Ovary (tissue), 9 donors: ENCODE measurements around the gene PPARA. TPM values are rescaled to one million over a fixed set of nuclear protein-coding genes. Genes with fewer than 3 reads are reported as not detected.

Experiments used
- DNase-seq, 5 donors: peaks; one replicate each; pipeline ENCODE4 v3.0.0-alpha.2; 2019 to 2020
- H3K27ac ChIP-seq, 2 donors: fragments of 200-600 bp; one replicate each; pipeline versions ENCODE4 v1.5.1 to v1.8.0; 2019 to 2022
- H3K27me3 ChIP-seq: fragments of 200-600 bp; one replicate; pipeline ENCODE4 v1.8.0; 2022
- H3K36me3 ChIP-seq: fragments of 200-600 bp; sonication (generic); one replicate; pipeline ENCODE4 v1.5.1; 2019
- H3K4me1 ChIP-seq: one replicate; pipeline ENCODE4 v1.8.1; 2013; ENCODE audit warnings: mild to moderate bottlenecking, moderate library complexity; ENCODE audit not compliant: insufficient read depth
- H3K4me3 ChIP-seq: fragments of 200-600 bp; sonication (generic); one replicate; pipeline ENCODE4 v1.5.1; 2017
- H3K9me3 ChIP-seq, 2 donors: fragments of 200-600 bp in 1 of 2; sonication (generic) in 1 of 2; one replicate each; pipeline versions ENCODE4 v1.5.1 to v1.8.1; 2013 to 2019; ENCODE audit warnings: mild to moderate bottlenecking in 1 of 2, moderate library complexity in 1 of 2
- CTCF ChIP-seq, 3 donors: fragments of 450-650 bp in 2 of 3; fragments of 200-600 bp in 1 of 3; IDR thresholded peaks; one replicate each; pipeline versions ENCODE4 v1.5.1 to v1.8.0; 2016 to 2022; ENCODE audit warnings: antibody characterized with exemption in 3 of 3, mild to moderate bottlenecking in 1 of 3
- EP300 ChIP-seq: sonication (generic); formaldehyde crosslinking; IDR thresholded peaks from one replicate; pipeline ENCODE4 v1.6.1; 2017; ENCODE audit warnings: antibody characterized with exemption
- POLR2A ChIP-seq: fragments of 450-650 bp; IDR thresholded peaks from one replicate; pipeline ENCODE4 v1.6.1; 2017; ENCODE audit warnings: antibody characterized with exemption, mild to moderate bottlenecking, moderate library complexity
- WGBS, 3 donors: extraction: QIAGEN DNeasy Blood & Tissue Kit in 1 of 3; methylation state at CpG; one replicate each; pipeline versions ENCODE4 v1.1.5 to v1.1.7; 2013 to 2017; 5-methylcytosine and 5-hydroxymethylcytosine counted together
- intact Hi-C, 4 donors: fragments of 100-400 bp; cut with DNase I; formaldehyde crosslinking; loops; one replicate each; pipeline versions ENCODE4 v1.11.0 to v1.15.1; 2022 to 2023
- polyA plus RNA-seq, 2 donors: library from polyadenylated mRNA; stranded (reverse); fragments of 200-250 nt in 1 of 2; fragments of 350-450 nt in 1 of 2; fragmentation: Illumina TruSeq in 1 of 2; extraction: RNeasy Lipid Tissue Mini Kit (QIAGEN cat#74804) in 1 of 2; gene quantifications; one replicate each; pipeline ENCODE4 v1.2.3, GENCODE V29; 2013 to 2014
- total RNA-seq, 7 donors: library from RNA; depleted of rRNA in 2 of 7; stranded (reverse); fragments of >200 nt in 2 of 7; fragmentation: NEBNext Ultra II Directional in 3 of 7; extraction: Animal tissue kit (Norgen Biotek cat#: 25700) in 3 of 7; gene quantifications; one replicate each; pipeline versions ENCODE4 v1.1.0 to v1.2.4, GENCODE V29; 2016 to 2023
- donor health status: DM: no; HTN: no; CAD: no; lungs with moderate emphysema.
- donor health status: DM: no; HTN: no; CAD: no.
- donor health status: Bipolar disorder and iron deficiency.
- donor health status: DM: yes; HTN: yes; CAD: no.
- donor health status: DM: no; HTN: no; CAD: no.
- donor health status: DM: yes; HTN: yes; CAD: no.

Gene PPARA
- total and polyA plus RNA-seq, 9 donors, result 9.7 to 41.0 (median 29.9) TPM

DNA sequence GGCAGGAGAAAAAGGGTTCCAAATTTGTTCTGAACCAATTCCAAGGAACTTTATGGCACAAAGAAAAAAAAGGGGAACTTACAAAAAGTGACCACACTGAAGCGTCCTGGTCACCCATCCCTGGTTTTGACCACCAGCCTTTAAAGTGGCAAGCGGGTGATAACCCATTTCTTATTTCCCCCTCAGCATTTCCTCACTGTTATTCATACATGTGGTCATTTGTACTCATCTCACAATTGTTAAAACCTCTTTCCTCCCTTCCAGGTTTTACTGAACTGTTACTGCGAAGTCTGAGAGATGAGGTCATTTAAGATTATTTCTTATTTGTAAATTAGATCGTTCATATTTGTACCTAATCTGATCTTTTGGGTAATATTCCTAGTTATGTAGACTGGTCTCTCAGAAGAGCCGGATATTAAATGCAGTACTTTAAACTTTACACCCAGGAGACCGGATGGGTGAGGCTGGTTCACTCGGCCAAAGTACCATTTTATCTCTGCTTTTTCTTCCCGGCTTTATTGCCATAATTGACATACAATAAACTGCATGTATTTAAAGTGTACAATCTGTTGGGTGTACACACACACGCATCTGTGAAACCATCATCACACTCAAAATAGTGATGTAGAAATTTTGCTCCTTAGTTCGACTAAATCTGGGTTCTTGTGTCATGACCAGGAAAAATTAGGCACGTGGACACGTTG is 52.7 kb downstream of the PPARA start:
- Histone ChIP-seq H3K4me1 (no peaks in the 10 kb centered on the region), H3K36me3 (no peaks in the 10 kb centered on the region), H3K27me3 (no peaks in the 10 kb centered on the region), H3K9me3 (no peaks in the 10 kb centered on the region), H3K4me3 (no peak overlapping the region), H3K27ac (no peak overlapping the region)
- TF ChIP-seq EP300 (no peak), CTCF (IDR thresholded peaks at IDR 0.05) (no peak), POLR2A (no peak)
- WGBS, 3 donors, result 90 to 94% (median 91%) methylated on average over 12 of the region's 12 CpGs
- DNase-seq, result no peak
- intact Hi-C loops, result no loop called here

DNA sequence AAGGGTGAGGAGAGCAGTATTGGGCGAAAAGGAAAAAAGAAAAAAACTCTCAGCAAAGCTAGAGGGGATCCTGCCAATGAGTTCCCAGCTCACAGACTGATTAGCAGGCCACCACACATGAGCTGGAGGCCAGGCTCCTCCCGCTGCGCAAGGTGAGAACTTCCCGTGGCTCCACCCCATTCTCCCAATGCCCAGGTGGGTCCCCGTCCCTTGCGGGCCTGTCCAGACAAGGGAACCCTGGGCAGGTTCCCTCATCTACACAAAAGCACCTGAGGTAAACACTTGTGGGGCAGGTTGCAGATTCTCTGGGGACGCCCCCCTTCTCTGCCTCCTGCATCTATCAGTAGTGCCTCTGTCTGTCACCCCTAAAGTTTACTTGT is 53.3 kb downstream of the PPARA start:
- H3K4me3 ChIP-seq, result no peak overlapping the region
- no peaks in the 10 kb centered on the region for H3K36me3 ChIP-seq
- intact Hi-C loops, result no loop called here
- no peak overlapping the region for H3K27ac ChIP-seq
- H3K9me3 ChIP-seq, result no peaks in the 10 kb centered on the region
- TF ChIP-seq POLR2A, result no peak
- no peak for TF ChIP-seq CTCF (IDR thresholded peaks at IDR 0.05)
- TF ChIP-seq EP300, result no peak
- 93 to 94% (median 94%) methylated on average over 7 of the region's 7 CpGs for WGBS, 3 donors
- H3K4me1 ChIP-seq, result no peaks in the 10 kb centered on the region
- DNase-seq, result peak in 1 of 5 donors; percentile 5
- H3K27me3 ChIP-seq, result no peaks in the 10 kb centered on the region

- Histone ChIP-seq H3K27ac (no peak overlapping the region), H3K27me3 (no peaks in the 10 kb centered on the region), H3K4me3 (no peak overlapping the region), H3K36me3 (no peaks in the 10 kb centered on the region), H3K9me3 (no peaks in the 10 kb centered on the region), H3K4me1 (no peaks in the 10 kb centered on the region)
- intact Hi-C loops, result no loop called here
- TF ChIP-seq CTCF (IDR thresholded peaks at IDR 0.05) (no peak), POLR2A (no peak), EP300 (no peak)
- DNase-seq, result no peak
- WGBS, 3 donors, result 95 to 100% (median 96%) methylated on average over 1 of the region's 1 CpG
These were observed 58.9 kb downstream of the PPARA start for GRCh38 chr22:46209262-46209661.

DNA sequence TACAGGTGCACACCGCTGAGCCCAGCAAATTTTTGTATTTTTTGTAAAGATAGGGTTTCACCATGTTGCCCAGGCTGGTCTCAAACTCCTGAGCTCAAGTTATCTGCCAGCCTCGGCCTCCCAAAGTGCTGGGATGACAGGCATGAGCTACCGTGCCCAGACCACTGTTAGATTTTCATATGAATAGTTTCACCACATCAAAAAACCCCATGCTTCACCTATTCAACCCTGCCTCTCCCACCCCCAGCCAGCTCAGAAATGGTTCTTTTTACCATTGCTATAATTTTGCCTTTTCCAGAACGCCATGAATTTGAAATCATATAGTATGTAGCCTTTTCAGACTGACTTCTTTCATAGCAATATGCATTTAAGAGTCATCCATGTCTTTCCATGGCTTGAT is 61.9 kb downstream of the PPARA start:
- Histone ChIP-seq H3K36me3 (no peaks in the 10 kb centered on the region), H3K4me1 (no peaks in the 10 kb centered on the region), H3K27ac (no peak overlapping the region), H3K9me3 (no peaks in the 10 kb centered on the region), H3K27me3 (no peaks in the 10 kb centered on the region), H3K4me3 (no peak overlapping the region)
- TF ChIP-seq EP300, result no peak
- TF ChIP-seq POLR2A, result no peak
- TF ChIP-seq CTCF (IDR thresholded peaks at IDR 0.05), result no peak
- intact Hi-C loops, result loop anchor here in 1 of 4 donors (10.0 kb wide), 1 partner anchor 47 kb away; no protein-coding TSS in a partner anchor
- WGBS, 3 donors, result 91 to 97% (median 93%) methylated on average over 4 of the region's 4 CpGs
- no peak for DNase-seq
